Stimulated activated naive B cell treated with anti-CD40 and anti-IgM and Interleukin-4, amounts not matched to agents 10 μg/mL and 1 μg/mL and 100 μg/mL, for 72 hours (primary cell): ENCODE data around the gene RNF5.
"Not testable (repeated sequence)": the region's sequence is repeated elsewhere in the genome, so short reads cannot be mapped to it uniquely, and the experiment has no call there.

ENCODE experiments used
- ATAC-seq, 2 donors: fragments of 150-1000 bp; cut with Tn5 transposase; replicated peaks; 2 replicates each; pipeline ENCODE4 v1.10.0; 2021; ENCODE audit warnings: moderate library complexity in 1 of 2
- DNase-seq: peaks from one replicate; pipeline ENCODE4 v3.0.0; 2021
- H3K27ac Mint-ChIP-seq: one replicate; pipeline ENCODE4 v1.8.0; 2022; ENCODE audit warnings: mild to moderate bottlenecking, mixed read lengths
- H3K27me3 Mint-ChIP-seq, 2 donors: one replicate each; pipeline ENCODE4 v1.8.0; 2022; ENCODE audit warnings: mixed read lengths in 2 of 2
- H3K36me3 Mint-ChIP-seq, 2 donors: one replicate each; pipeline ENCODE4 v1.8.0; 2022; ENCODE audit warnings: mixed read lengths in 2 of 2, mild to moderate bottlenecking in 1 of 2
- H3K4me1 Mint-ChIP-seq, 2 donors: one replicate each; pipeline ENCODE4 v1.8.0; 2022; ENCODE audit warnings: mixed read lengths in 2 of 2, mild to moderate bottlenecking in 1 of 2
- H3K4me3 Mint-ChIP-seq, 2 donors: one replicate each; pipeline ENCODE4 v1.8.0; 2022; ENCODE audit warnings: mild to moderate bottlenecking in 2 of 2, mixed read lengths in 2 of 2, moderate library complexity in 1 of 2
- H3K9me3 Mint-ChIP-seq, 2 donors: one replicate each; pipeline ENCODE4 v1.8.0; 2022; ENCODE audit warnings: mixed read lengths in 2 of 2, mild to moderate bottlenecking in 1 of 2

Gene RNF5

GRCh38 chr6:32194825-32195651 lies 16.8 kb downstream of the RNF5 start:
- ATAC-seq (no peak), DNase-seq (no peak)
- Mint-ChIP-seq H3K27me3 (no peaks in the 10 kb centered on the region), H3K36me3 (peaks cover 13 to 23% of the 10 kb centered on the region in 2 donors), H3K27ac (peak overlapping the region; percentile 99), H3K4me1 (peaks cover 38 to 58% of the 10 kb centered on the region in 2 donors), H3K9me3 (no peaks in the 10 kb centered on the region), H3K4me3 (peak overlapping the region; percentile 94)

GRCh38 chr6:32195652-32195901 lies 17.4 kb downstream of the RNF5 start:
- Mint-ChIP-seq H3K27me3 (no peaks in the 10 kb centered on the region), H3K27ac (peak overlapping the region; percentile 99), H3K9me3 (no peaks in the 10 kb centered on the region), H3K36me3 (peaks cover 13 to 19% of the 10 kb centered on the region in 2 donors), H3K4me3 (peak overlapping the region; percentile 94), H3K4me1 (peaks cover 38 to 53% of the 10 kb centered on the region in 2 donors)
- DNase-seq = peak; percentile 100
- ATAC-seq = peak in 1 of 2 donors; percentile 78

GRCh38 chr6:32195902-32196681 lies 17.9 kb downstream of the RNF5 start:
- peak; percentile 86 to 88 for ATAC-seq
- Mint-ChIP-seq H3K27ac (peak overlapping the region; percentile 99), H3K4me1 (peaks cover 35 to 48% of the 10 kb centered on the region in 2 donors), H3K9me3 (no peaks in the 10 kb centered on the region), H3K4me3 (peak overlapping the region; percentile 94), H3K27me3 (no peaks in the 10 kb centered on the region), H3K36me3 (peaks cover 12 to 16% of the 10 kb centered on the region in 2 donors)
- peak; percentile 85 for DNase-seq

- Mint-ChIP-seq H3K36me3 (peaks cover 3 to 8% of the 10 kb centered on the region in 2 donors), H3K27ac (peak overlapping the region; percentile 99), H3K9me3 (no peaks in the 10 kb centered on the region), H3K27me3 (no peaks in the 10 kb centered on the region), H3K4me3 (peak overlapping the region; percentile 94), H3K4me1 (peaks cover 27 to 39% of the 10 kb centered on the region in 2 donors)
- no peak for ATAC-seq
- no peak for DNase-seq
Measured at GRCh38 chr6:32196682-32197616, 18.7 kb downstream of the RNF5 start.

- Mint-ChIP-seq H3K4me3 (no peak overlapping the region), H3K27me3 (no peaks in the 10 kb centered on the region), H3K36me3 (no peaks in the 10 kb centered on the region), H3K4me1 (peaks cover 22 to 27% of the 10 kb centered on the region in 2 donors), H3K9me3 (no peaks in the 10 kb centered on the region), H3K27ac (no peak overlapping the region)
- no peak for DNase-seq
- no peak for ATAC-seq
Measured at GRCh38 chr6:32198345-32198696, 20.1 kb downstream of the RNF5 start.

- no peaks in the 10 kb centered on the region for H3K9me3 Mint-ChIP-seq
- DNase-seq (no peak), ATAC-seq (no peak)
- peak overlapping the region; percentile 9 for H3K27ac Mint-ChIP-seq
- no peak overlapping the region for H3K4me3 Mint-ChIP-seq
- H3K4me1 Mint-ChIP-seq = peaks cover 18 to 21% of the 10 kb centered on the region in 2 donors
- no peaks in the 10 kb centered on the region for H3K27me3 Mint-ChIP-seq
- H3K36me3 Mint-ChIP-seq = no peaks in the 10 kb centered on the region
Measured at GRCh38 chr6:32198866-32199265, 20.7 kb downstream of the RNF5 start.

- H3K36me3 Mint-ChIP-seq = no peaks in the 10 kb centered on the region
Measured at GRCh38 chr6:32200711-32201475, 22.7 kb downstream of the RNF5 start.

GRCh38 chr6:32202186-32202585 lies 24.0 kb downstream of the RNF5 start:
- no peak overlapping the region for H3K4me3 Mint-ChIP-seq
- ATAC-seq = no peak
- DNase-seq = no peak
- H3K4me1 Mint-ChIP-seq = peaks cover 2% of the 10 kb centered on the region in 2 donors
- H3K9me3 Mint-ChIP-seq = no peaks in the 10 kb centered on the region
- H3K27ac Mint-ChIP-seq = no peak overlapping the region
- H3K36me3 Mint-ChIP-seq = no peaks in the 10 kb centered on the region
- H3K27me3 Mint-ChIP-seq = peaks cover 9 to 11% of the 10 kb centered on the region in 2 donors

More at GRCh38 chr6:32200711-32201475, 22.7 kb downstream of the RNF5 start:
- no peak for ATAC-seq
- Mint-ChIP-seq H3K27ac (no peak overlapping the region), H3K4me3 (no peak overlapping the region), H3K9me3 (no peaks in the 10 kb centered on the region), H3K27me3 (peaks cover 9 to 11% of the 10 kb centered on the region in 2 donors), H3K4me1 (peaks cover 8 to 10% of the 10 kb centered on the region in 2 donors)
- no peak for DNase-seq

GRCh38 chr6:32203426-32204267 lies 25.4 kb downstream of the RNF5 start:
- DNase-seq (no peak), ATAC-seq (no peak)
- no peaks in the 10 kb centered on the region for H3K4me1 Mint-ChIP-seq
- peaks cover 9 to 11% of the 10 kb centered on the region in 2 donors for H3K27me3 Mint-ChIP-seq
- H3K4me3 Mint-ChIP-seq = no peak overlapping the region
- H3K36me3 Mint-ChIP-seq = no peaks in the 10 kb centered on the region
- H3K9me3 Mint-ChIP-seq = no peaks in the 10 kb centered on the region
- H3K27ac Mint-ChIP-seq = no peak overlapping the region

- H3K4me3 Mint-ChIP-seq = no peak overlapping the region
- H3K9me3 Mint-ChIP-seq = no peaks in the 10 kb centered on the region
- H3K27me3 Mint-ChIP-seq = peaks cover 9 to 11% of the 10 kb centered on the region in 2 donors
- DNase-seq (no peak), ATAC-seq (no peak)
- H3K36me3 Mint-ChIP-seq = no peaks in the 10 kb centered on the region
- no peaks in the 10 kb centered on the region for H3K4me1 Mint-ChIP-seq
- no peak overlapping the region for H3K27ac Mint-ChIP-seq
Measured at GRCh38 chr6:32204268-32204715, 26.1 kb downstream of the RNF5 start.

- H3K9me3 Mint-ChIP-seq = no peaks in the 10 kb centered on the region
- H3K36me3 Mint-ChIP-seq = no peaks in the 10 kb centered on the region
- no peak for ATAC-seq
- peaks cover 9 to 10% of the 10 kb centered on the region in 2 donors for H3K27me3 Mint-ChIP-seq
- no peak overlapping the region for H3K4me3 Mint-ChIP-seq
- H3K4me1 Mint-ChIP-seq = peaks cover 1 to 2% of the 10 kb centered on the region in 2 donors
- no peak overlapping the region for H3K27ac Mint-ChIP-seq
- DNase-seq = no peak
Measured at GRCh38 chr6:32208996-32209395, 30.8 kb downstream of the RNF5 start.

- Mint-ChIP-seq H3K4me1 (peaks cover 4 to 6% of the 10 kb centered on the region in 2 donors), H3K36me3 (no peaks in the 10 kb centered on the region), H3K9me3 (no peaks in the 10 kb centered on the region), H3K27ac (no peak overlapping the region), H3K4me3 (no peak overlapping the region), H3K27me3 (no peaks in the 10 kb centered on the region)
- DNase-seq = no peak
- no peak for ATAC-seq
Measured at GRCh38 chr6:32210191-32210601, 32.0 kb downstream of the RNF5 start.

GRCh38 chr6:32211432-32211831 lies 33.2 kb downstream of the RNF5 start:
- peaks cover 4 to 11% of the 10 kb centered on the region in 2 donors for H3K4me1 Mint-ChIP-seq
- H3K4me3 Mint-ChIP-seq, H3K9me3 Mint-ChIP-seq, H3K27me3 Mint-ChIP-seq, H3K27ac Mint-ChIP-seq, ATAC-seq, H3K36me3 Mint-ChIP-seq, DNase-seq: not testable (repeated sequence)
